B cell (primary cell): ENCODE results near the gene ZBTB48. TPM values are rescaled to one million over a fixed set of nuclear protein-coding genes. Genes with fewer than 3 reads are reported as not detected.

Source experiments
- ATAC-seq: fragments of 200-7000 bp; cut with Tn5 transposase; one replicate; pipeline ENCODE4 v1.10.0; 2021; ENCODE audit warnings: low read depth, mild to moderate bottlenecking, moderate number of reproducible peaks, moderate library complexity
- CTCF ChIA-PET: fragments of 350-600 bp; sonication (Branson Sonifier 250); formaldehyde crosslinking; loops from one replicate; lab custom pipeline; 2021; ENCODE audit warnings: antibody characterized with exemption, inconsistent platforms; lab: Charles Lee
- POLR2A ChIA-PET: fragments of 350-600 bp; sonication (Branson Sonifier 250); formaldehyde crosslinking; loops from one replicate; lab custom pipeline; 2021; ENCODE audit warnings: antibody characterized with exemption; lab: Charles Lee
- DNase-seq: peaks from one replicate; pipeline ENCODE4 v3.0.0; 2013
- H2AFZ ChIP-seq: 2 replicates; pipeline ENCODE4 v1.6.1; 2012; ENCODE audit warnings: mild to moderate bottlenecking, low read depth, low read length; ENCODE audit not compliant: insufficient read depth, poor library complexity, severe bottlenecking
- H3K27ac ChIP-seq, 2 donors: 1 replicate in 1 of 2; 2 replicates in 1 of 2; pipeline ENCODE4 v1.5.1; 2012 to 2013; ENCODE audit warnings: low read length in 2 of 2, mild to moderate bottlenecking in 2 of 2, moderate library complexity in 1 of 2
- H3K27me3 ChIP-seq, 4 experiments: fragments of 200-600 bp in 1 of 4; sonication (generic) in 1 of 4; replicated peaks in 1 of 4; 1 replicate in 2 of 4; 2 replicates in 2 of 4; pipeline versions ENCODE4 v1.6.1 to v1.7.0; 2013 to 2016; ENCODE audit warnings: low read length in 3 of 4, mild to moderate bottlenecking in 2 of 4, mixed read lengths in 1 of 4, moderate library complexity in 1 of 4; ENCODE audit not compliant: insufficient read depth in 4 of 4, control insufficient read depth in 3 of 4; ENCODE audit errors: control extremely low read depth in 1 of 4
- H3K36me3 ChIP-seq, 2 experiments: replicated peaks in 1 of 2; 1 replicate in 1 of 2; 2 replicates in 1 of 2; pipeline versions ENCODE4 v1.6.1 to v1.7.1; 2013; ENCODE audit warnings: low read length in 1 of 2; ENCODE audit not compliant: insufficient read depth in 2 of 2, control insufficient read depth in 1 of 2; ENCODE audit errors: control extremely low read depth in 1 of 2, extremely low read depth in 1 of 2
- H3K4me1 ChIP-seq, 2 donors: fragments of 200-600 bp in 1 of 2; sonication (generic) in 1 of 2; 1 replicate in 1 of 2; 2 replicates in 1 of 2; pipeline versions ENCODE4 v1.5.1 to v1.6.1; 2013 to 2017; ENCODE audit warnings: low read length in 2 of 2; ENCODE audit not compliant: control insufficient read depth in 2 of 2, insufficient read depth in 2 of 2
- H3K4me2 ChIP-seq: replicated peaks from 2 replicates; pipeline ENCODE3; 2012; ENCODE audit warnings: mild to moderate bottlenecking, low read depth, low read length; ENCODE audit not compliant: poor library complexity, severe bottlenecking
- H3K4me3 ChIP-seq, 5 experiments: fragments of 200-600 bp in 1 of 5; sonication (generic) in 1 of 5; 1 replicate in 3 of 5; 2 replicates in 2 of 5; pipeline versions ENCODE4 v1.5.1 to v1.7.0; 2011 to 2016; ENCODE audit warnings: low read length in 4 of 5, mild to moderate bottlenecking in 4 of 5, low read depth in 2 of 5, control low read depth in 1 of 5, moderate library complexity in 1 of 5; ENCODE audit not compliant: insufficient read depth in 1 of 5; ENCODE audit errors: control extremely low read depth in 1 of 5, extremely low read depth in 1 of 5
- H3K79me2 ChIP-seq: fragments of 200-600 bp; sonication (generic); one replicate; pipeline ENCODE4 v1.6.0; 2016; ENCODE audit warnings: low read length; ENCODE audit not compliant: control insufficient read depth, insufficient read depth
- H3K9ac ChIP-seq: fragments of 200-600 bp; sonication (generic); 2 replicates; pipeline ENCODE4 v1.6.1; 2017; ENCODE audit warnings: mild to moderate bottlenecking, low read length, moderate library complexity
- H3K9me3 ChIP-seq, 3 donors: one replicate each; pipeline versions ENCODE4 v1.6.1 to v1.7.1; 2013; ENCODE audit warnings: low read length in 2 of 3; ENCODE audit not compliant: control insufficient read depth in 2 of 3, insufficient read depth in 1 of 3; ENCODE audit errors: control extremely low read depth in 1 of 3
- H4K20me1 ChIP-seq: 2 replicates; pipeline ENCODE4 v1.6.0; 2012; ENCODE audit warnings: mild to moderate bottlenecking, low read length; ENCODE audit not compliant: insufficient read depth, control insufficient read depth, poor library complexity, severe bottlenecking
- H3K27ac Mint-ChIP-seq: one replicate; pipeline ENCODE4 v1.8.0; 2021; ENCODE audit warnings: mixed read lengths
- H3K27me3 Mint-ChIP-seq: one replicate; pipeline ENCODE4 v1.8.0; 2021; ENCODE audit warnings: mixed read lengths
- H3K4me1 Mint-ChIP-seq: one replicate; pipeline ENCODE4 v1.8.0; 2021; ENCODE audit warnings: mixed read lengths
- H3K4me3 Mint-ChIP-seq: one replicate; pipeline ENCODE4 v1.8.0; 2021; ENCODE audit warnings: mixed read lengths
- H3K9me3 Mint-ChIP-seq: one replicate; pipeline ENCODE4 v1.8.0; 2022; ENCODE audit warnings: mixed read lengths; ENCODE audit not compliant: insufficient read depth
- EZH2 ChIP-seq: IDR thresholded peaks from 2 replicates; pipeline ENCODE4 v1.6.1; 2012; ENCODE audit warnings: borderline replicate concordance, low read depth, mild to moderate bottlenecking, moderate library complexity, low read length; ENCODE audit not compliant: insufficient read depth, poor library complexity, severe bottlenecking
- WGBS: methylation state at CpG from one replicate; pipeline ENCODE4 v1.1.5; 2013; ENCODE audit warnings: missing lambda C conversion rate; ENCODE audit not compliant: insufficient coverage; 5-methylcytosine and 5-hydroxymethylcytosine counted together
- intact Hi-C: fragments of 100-400 bp; cut with micrococcal nuclease; formaldehyde crosslinking; loops from one replicate; pipeline ENCODE4 v1.10.0; 2022
- polyA plus RNA-seq: library from polyadenylated mRNA; depleted of rRNA; stranded (reverse); fragments of >200 nt; gene quantifications from 2 replicates; pipeline ENCODE4 v1.2.3, GENCODE V29; 2012
- total RNA-seq, 2 donors: library from RNA; stranded (reverse); fragments of 120-200 nt in 1 of 2; gene quantifications; 1 replicate in 1 of 2; 2 replicates in 1 of 2; pipeline versions ENCODE4 v1.2.3 to v1.2.4, GENCODE V29; 2013 to 2022
- TF ChIP-seq, protein P1 (sequence below): fragments of 200-600 bp; IDR thresholded peaks from one replicate; pipeline ENCODE4 v1.8.0; 2022; ENCODE audit warnings: antibody characterized with exemption, mild to moderate bottlenecking

Gene ZBTB48
- total and polyA plus RNA-seq, 2 donors (not counting 1 experiment from before 2014, with no cell fraction given), result 65.6 to 100 TPM

DNA sequence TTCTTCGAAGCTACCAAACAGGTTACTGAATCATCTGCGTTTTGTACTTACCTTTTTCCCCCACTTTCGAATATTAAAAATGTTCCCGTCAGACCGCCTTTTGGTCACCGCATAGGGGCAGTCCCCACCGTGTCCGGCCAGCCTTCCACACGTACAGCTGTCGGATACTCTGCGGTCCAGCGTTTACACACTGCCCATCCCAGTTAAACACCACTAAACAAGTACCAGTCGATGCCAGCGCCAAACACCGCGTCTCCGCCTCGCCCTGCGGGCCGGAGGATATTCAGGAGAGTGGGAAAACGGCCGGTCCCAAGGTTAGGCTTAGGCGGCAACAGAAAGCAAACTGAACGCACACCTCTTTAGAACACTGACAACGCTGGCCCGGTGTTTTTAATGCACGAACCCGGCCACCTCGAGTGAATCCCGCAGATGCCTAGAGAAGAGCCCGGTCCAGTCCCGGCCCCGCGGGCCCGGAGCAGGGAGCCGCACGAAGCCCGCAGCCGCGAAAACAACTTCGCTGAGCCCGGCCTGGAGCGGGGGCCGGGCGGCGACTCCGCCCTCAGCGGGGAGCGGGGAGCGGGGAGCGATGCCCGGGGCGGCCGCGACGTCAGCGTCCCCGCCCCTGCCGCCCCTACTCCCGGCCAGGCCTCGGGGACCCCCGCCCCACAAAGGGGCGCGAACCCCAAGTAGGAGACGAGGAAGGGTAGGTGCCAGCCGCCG is 33.0 kb downstream of the ZBTB48 start:
- POLR2A ChIA-PET, result interaction anchor here (0.7 to 2.0 kb wide), 7 partner anchors 9 to 33 kb away, joined by 3 to 19 read pairs (median 4); partner anchors contain the start of genes KLHL21 and ZBTB48
- under 1% methylated on average over 67 of the region's 67 CpGs for WGBS

More for the DNA sequence above, 33.0 kb downstream of the ZBTB48 start:
- peaks cover 11 to 14% of the 10 kb centered on the region in 2 donors for H3K4me1 ChIP-seq
- H3K27ac Mint-ChIP-seq, result peak overlapping the region; percentile 84
- H3K4me3 ChIP-seq, result peak overlapping the region; percentile 64 to 94 (median 77)
- peak; percentile 28 for ATAC-seq
- CTCF ChIA-PET, result interaction anchor here (1.3 kb wide), 1 partner anchor 15 kb away, joined by 3 read pairs; no protein-coding TSS in a partner anchor
- H3K27me3 Mint-ChIP-seq, result no peaks in the 10 kb centered on the region
- H3K9ac ChIP-seq, result peak overlapping the region; percentile 90
- no peaks in the 10 kb centered on the region for H3K27me3 ChIP-seq
- peak overlapping the region; percentile 7 to 77 for H3K27ac ChIP-seq
- no peak for DNase-seq
- no peaks in the 10 kb centered on the region for H3K9me3 ChIP-seq
- H3K4me2 ChIP-seq, result peak overlapping the region; percentile 99
- peaks cover 17% of the 10 kb centered on the region for H3K4me1 Mint-ChIP-seq
- TF ChIP-seq EZH2, result no peak
- TF ChIP-seq, protein P1, sequence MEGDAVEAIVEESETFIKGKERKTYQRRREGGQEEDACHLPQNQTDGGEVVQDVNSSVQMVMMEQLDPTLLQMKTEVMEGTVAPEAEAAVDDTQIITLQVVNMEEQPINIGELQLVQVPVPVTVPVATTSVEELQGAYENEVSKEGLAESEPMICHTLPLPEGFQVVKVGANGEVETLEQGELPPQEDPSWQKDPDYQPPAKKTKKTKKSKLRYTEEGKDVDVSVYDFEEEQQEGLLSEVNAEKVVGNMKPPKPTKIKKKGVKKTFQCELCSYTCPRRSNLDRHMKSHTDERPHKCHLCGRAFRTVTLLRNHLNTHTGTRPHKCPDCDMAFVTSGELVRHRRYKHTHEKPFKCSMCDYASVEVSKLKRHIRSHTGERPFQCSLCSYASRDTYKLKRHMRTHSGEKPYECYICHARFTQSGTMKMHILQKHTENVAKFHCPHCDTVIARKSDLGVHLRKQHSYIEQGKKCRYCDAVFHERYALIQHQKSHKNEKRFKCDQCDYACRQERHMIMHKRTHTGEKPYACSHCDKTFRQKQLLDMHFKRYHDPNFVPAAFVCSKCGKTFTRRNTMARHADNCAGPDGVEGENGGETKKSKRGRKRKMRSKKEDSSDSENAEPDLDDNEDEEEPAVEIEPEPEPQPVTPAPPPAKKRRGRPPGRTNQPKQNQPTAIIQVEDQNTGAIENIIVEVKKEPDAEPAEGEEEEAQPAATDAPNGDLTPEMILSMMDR, result no peak
- no peaks in the 10 kb centered on the region for H3K9me3 Mint-ChIP-seq
- no peaks in the 10 kb centered on the region for H3K36me3 ChIP-seq
- H2AFZ ChIP-seq, result peak overlapping the region; percentile 97
- peak overlapping the region; percentile 89 for H3K4me3 Mint-ChIP-seq
- H4K20me1 ChIP-seq, result peaks cover 4% of the 10 kb centered on the region
- intact Hi-C loops, result loop anchor here (1.0 to 2.0 kb wide), 4 partner anchors 10 to 34 kb away; partner anchors contain the start of gene ZBTB48
- peaks cover 14% of the 10 kb centered on the region for H3K79me2 ChIP-seq
